IMR-90 (cell line): ENCODE data around the gene FAM118A. TPM values are rescaled to one million over a fixed set of nuclear protein-coding genes. Genes with fewer than 3 reads are reported as not detected.

Experiments
- ATAC-seq: fragments of 200-7000 bp; cut with Tn5 transposase; 2 replicates; pipeline ENCODE4 v1.9.1; 2020; ENCODE audit warnings: low read depth, mild to moderate bottlenecking, moderate library complexity
- BruUV-seq: library from RNA; stranded (reverse); fragments of 400-500 nt; replicated peaks from 2 replicates; lab custom pipeline; 2021; lab: Mats Ljungman, UMichigan
- CTCF ChIA-PET: fragments of 300-600 bp; formaldehyde crosslinking; extraction: SDS; loops from one replicate; lab custom pipeline; 2021; ENCODE audit warnings: antibody characterized with exemption; lab: Yijun Ruan, JAX
- POLR2A ChIA-PET: fragments of 300-600 bp; sonication (Branson Sonifier 250); formaldehyde crosslinking; loops from one replicate; lab custom pipeline; 2022; ENCODE audit warnings: antibody characterized with exemption; ENCODE audit not compliant: unreplicated experiment; lab: Charles Lee
- DNase-seq: peaks from one replicate; pipeline ENCODE4 v3.0.0; 2013
- H2AFZ ChIP-seq: replicated peaks from 2 replicates; pipeline ENCODE3; 2013; ENCODE audit warnings: low read length, mild to moderate bottlenecking; ENCODE audit not compliant: poor library complexity
- H2AK5ac ChIP-seq: 2 replicates; pipeline ENCODE4 v1.6.1; 2013; ENCODE audit warnings: low read depth, low read length, inconsistent platforms
- H2AK9ac ChIP-seq: replicated peaks from 2 replicates; pipeline ENCODE3; 2013; ENCODE audit warnings: mild to moderate bottlenecking, low read depth, low read length, moderate library complexity; ENCODE audit not compliant: poor library complexity
- H2BK120ac ChIP-seq: 2 replicates; pipeline ENCODE4 v1.6.1; 2013; ENCODE audit warnings: low read depth, low read length, inconsistent platforms
- H2BK15ac ChIP-seq: 3 replicates; pipeline ENCODE4 v1.6.1; 2013; ENCODE audit warnings: low read depth, low read length, inconsistent platforms
- H2BK20ac ChIP-seq: 2 replicates; pipeline ENCODE4 v1.6.1; 2013; ENCODE audit warnings: low read depth, mild to moderate bottlenecking, inconsistent platforms, low read length, moderate library complexity
- H2BK5ac ChIP-seq: 2 replicates; pipeline ENCODE4 v1.6.1; 2013; ENCODE audit warnings: mild to moderate bottlenecking, low read depth, low read length, inconsistent platforms; ENCODE audit not compliant: poor library complexity, severe bottlenecking
- H3K14ac ChIP-seq: replicated peaks from 2 replicates; pipeline ENCODE4 v1.6.1; 2013; ENCODE audit warnings: low read depth, low read length, inconsistent platforms
- H3K18ac ChIP-seq: 2 replicates; pipeline ENCODE4 v1.6.1; 2013; ENCODE audit warnings: low read depth, low read length, control low read depth
- H3K23ac ChIP-seq: 2 replicates; pipeline ENCODE4 v1.6.1; 2013; ENCODE audit warnings: low read depth, low read length, inconsistent platforms
- H3K27ac ChIP-seq: 2 replicates; pipeline ENCODE4 v1.5.1; 2013; ENCODE audit warnings: mild to moderate bottlenecking, control low read depth, low read length; ENCODE audit not compliant: insufficient read depth
- H3K27me3 ChIP-seq: 2 replicates; pipeline ENCODE4 v1.6.1; 2013; ENCODE audit warnings: low read length; ENCODE audit not compliant: control insufficient read depth, insufficient read depth
- H3K36me3 ChIP-seq: 2 replicates; pipeline ENCODE4 v1.6.1; 2013; ENCODE audit warnings: low read length, mixed read lengths; ENCODE audit not compliant: control insufficient read depth, insufficient read depth
- H3K4ac ChIP-seq: 2 replicates; pipeline ENCODE4 v1.6.1; 2013; ENCODE audit warnings: low read depth, low read length, inconsistent platforms
- H3K4me1 ChIP-seq: 2 replicates; pipeline ENCODE4 v1.6.1; 2013; ENCODE audit warnings: low read length, mixed read lengths; ENCODE audit not compliant: control insufficient read depth, insufficient read depth
- H3K4me2 ChIP-seq: 2 replicates; pipeline ENCODE4 v1.6.1; 2013; ENCODE audit warnings: low read depth, mild to moderate bottlenecking, control low read depth, low read length, moderate library complexity
- H3K4me3 ChIP-seq: 2 replicates; pipeline ENCODE4 v1.5.1; 2013; ENCODE audit warnings: low read depth, mild to moderate bottlenecking, control low read depth, low read length, moderate library complexity; ENCODE audit not compliant: insufficient read depth
- H3K56ac ChIP-seq: 2 replicates; pipeline ENCODE4 v1.6.1; 2013; ENCODE audit warnings: low read length, inconsistent platforms; ENCODE audit not compliant: insufficient read depth; ENCODE audit errors: extremely low read depth
- H3K79me1 ChIP-seq, 2 experiments: 2 replicates each; pipeline ENCODE4 v1.6.1; 2013; ENCODE audit warnings: low read length in 2 of 2, inconsistent platforms in 1 of 2, low read depth in 1 of 2
- H3K9ac ChIP-seq: 2 replicates; pipeline ENCODE4 v1.6.1; 2013; ENCODE audit warnings: low read depth, low read length, control low read depth
- H3K9me1 ChIP-seq: 2 replicates; pipeline ENCODE4 v1.6.1; 2013; ENCODE audit warnings: low read length, inconsistent platforms; ENCODE audit not compliant: insufficient read depth
- H3K9me3 ChIP-seq: 2 replicates; pipeline ENCODE4 v1.6.1; 2013; ENCODE audit warnings: low read length; ENCODE audit not compliant: control insufficient read depth, insufficient read depth
- H4K20me1 ChIP-seq: 2 replicates; pipeline ENCODE4 v1.6.1; 2013; ENCODE audit warnings: low read length, inconsistent platforms; ENCODE audit not compliant: insufficient read depth
- H4K5ac ChIP-seq: 2 replicates; pipeline ENCODE4 v1.6.1; 2013; ENCODE audit warnings: mild to moderate bottlenecking, low read depth, low read length, control low read depth
- H4K8ac ChIP-seq, 2 experiments: 2 replicates each; pipeline ENCODE4 v1.6.1; 2013; ENCODE audit warnings: low read depth in 2 of 2, low read length in 2 of 2, control low read depth in 1 of 2, inconsistent platforms in 1 of 2
- H4K91ac ChIP-seq: 2 replicates; pipeline ENCODE4 v1.6.1; 2013; ENCODE audit warnings: low read depth, low read length, inconsistent platforms; ENCODE audit not compliant: insufficient read depth
- CHD1 ChIP-seq: IDR thresholded peaks from 2 replicates; pipeline ENCODE4 v1.6.1; 2012; ENCODE audit warnings: low read depth, low read length, improper control_type of control experiment
- FOS ChIP-seq: fragments of 150-350 bp; IDR thresholded peaks from 2 replicates; pipeline ENCODE4 v1.6.1; 2016; ENCODE audit warnings: low read depth, low read length
- MAFK ChIP-seq: IDR thresholded peaks from 2 replicates; pipeline ENCODE4 v1.6.1; 2012; ENCODE audit warnings: low read depth, low read length, improper control_type of control experiment
- MAZ ChIP-seq: IDR thresholded peaks from 2 replicates; pipeline ENCODE4 v1.6.1; 2012; ENCODE audit warnings: low read depth, mild to moderate bottlenecking, low read length, improper control_type of control experiment, moderate library complexity, borderline replicate concordance
- MXI1 ChIP-seq: IDR thresholded peaks from 2 replicates; pipeline ENCODE4 v1.6.1; 2012; ENCODE audit warnings: low read depth, mild to moderate bottlenecking, low read length, moderate library complexity, borderline replicate concordance
- NFE2L2 ChIP-seq: fragments of 150-350 bp; IDR thresholded peaks from 2 replicates; pipeline ENCODE4 v1.6.1; 2016; ENCODE audit warnings: low read depth, mild to moderate bottlenecking, low read length
- POLR2A ChIP-seq: IDR thresholded peaks from 2 replicates; pipeline ENCODE4 v1.6.1; 2012; ENCODE audit warnings: mild to moderate bottlenecking, low read depth, low read length
- RCOR1 ChIP-seq: IDR thresholded peaks from 2 replicates; pipeline ENCODE4 v1.6.1; 2012; ENCODE audit warnings: mild to moderate bottlenecking, low read length, improper control_type of control experiment; ENCODE audit not compliant: insufficient replicate concordance
- WGBS, 2 experiments: methylation state at CpG; one replicate each; pipeline versions ENCODE4 v1.1.5 to v1.1.7; 2013; ENCODE audit warnings: missing lambda C conversion rate in 2 of 2; ENCODE audit not compliant: insufficient read length in 1 of 2; ENCODE audit errors: extremely low coverage in 2 of 2; 5-methylcytosine and 5-hydroxymethylcytosine counted together
- dilution Hi-C: fragments of 300-500 bp; cut with HindIII; formaldehyde crosslinking; loops from one replicate; pipeline ENCODE4 v1.14.3; 2018; ENCODE audit warnings: low sequenced_read_pairs; ENCODE audit not compliant: unreplicated experiment
- in situ Hi-C: fragments of 300-500 bp; cut with MboI; formaldehyde crosslinking; loops from 3 replicates; pipeline ENCODE4 v1.14.3; 2019; ENCODE audit warnings: low sequenced_read_pairs, inconsistent platforms, mixed read lengths
- intact Hi-C: fragments of 100-400 bp; cut with micrococcal nuclease; formaldehyde crosslinking; loops from 2 replicates; pipeline ENCODE4 v1.10.0; 2022
- polyA plus RNA-seq, 3 experiments: library from polyadenylated mRNA; depleted of rRNA; stranded (reverse); fragments of >200 nt; gene quantifications; 2 replicates each; pipeline ENCODE4 v1.2.3, GENCODE V29; 2012; ENCODE audit warnings: low replicate concordance in 1 of 3
- total RNA-seq: library from RNA; depleted of rRNA; stranded (reverse); fragments of >200 nt; gene quantifications from 2 replicates; pipeline ENCODE4 v1.2.3, GENCODE V29; 2012
- TF ChIP-seq, protein P1 (sequence below): conservative IDR thresholded peaks from 2 replicates; pipeline ENCODE4 v1.5.1; 2012; ENCODE audit warnings: mild to moderate bottlenecking, low read depth, low read length, improper control_type of control experiment
- TF ChIP-seq, protein P2 (sequence below): fragments of 150-350 bp; IDR thresholded peaks from 2 replicates; pipeline ENCODE4 v1.6.1; 2017; ENCODE audit warnings: mild to moderate bottlenecking, antibody characterized with exemption, low read length, low read depth

The FAM118A gene
- total and polyA plus RNA-seq, 2 of the 4 experiments (the other 2 are of a cell fraction) = 20.6 to 95.6 TPM

DNA sequence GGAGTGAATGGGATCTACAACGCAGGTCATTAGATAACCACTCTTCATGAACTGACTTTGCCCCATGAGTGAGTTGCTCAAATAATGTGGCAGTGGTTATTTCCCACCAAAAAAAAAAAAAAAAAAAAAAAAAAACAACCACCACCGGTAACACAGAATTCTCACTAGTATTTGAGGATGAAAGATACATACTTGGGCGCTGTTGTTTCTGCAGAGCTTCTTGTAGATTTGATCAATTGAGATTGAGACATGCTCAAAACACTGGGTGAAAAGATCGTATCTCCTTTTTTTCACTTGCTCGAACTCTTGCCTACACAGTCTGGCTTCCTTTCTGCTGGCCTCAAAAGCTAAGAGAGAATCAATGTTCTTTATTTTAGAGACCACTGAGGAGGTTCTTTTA is 44.1 kb downstream of the FAM118A start:
- TF ChIP-seq MAZ (no peak), POLR2A (no peak), NFE2L2 (no peak), FOS (no peak), RCOR1 (no peak), CHD1 (no peak), MAFK (no peak), MXI1 (no peak)
- TF ChIP-seq, protein P1, sequence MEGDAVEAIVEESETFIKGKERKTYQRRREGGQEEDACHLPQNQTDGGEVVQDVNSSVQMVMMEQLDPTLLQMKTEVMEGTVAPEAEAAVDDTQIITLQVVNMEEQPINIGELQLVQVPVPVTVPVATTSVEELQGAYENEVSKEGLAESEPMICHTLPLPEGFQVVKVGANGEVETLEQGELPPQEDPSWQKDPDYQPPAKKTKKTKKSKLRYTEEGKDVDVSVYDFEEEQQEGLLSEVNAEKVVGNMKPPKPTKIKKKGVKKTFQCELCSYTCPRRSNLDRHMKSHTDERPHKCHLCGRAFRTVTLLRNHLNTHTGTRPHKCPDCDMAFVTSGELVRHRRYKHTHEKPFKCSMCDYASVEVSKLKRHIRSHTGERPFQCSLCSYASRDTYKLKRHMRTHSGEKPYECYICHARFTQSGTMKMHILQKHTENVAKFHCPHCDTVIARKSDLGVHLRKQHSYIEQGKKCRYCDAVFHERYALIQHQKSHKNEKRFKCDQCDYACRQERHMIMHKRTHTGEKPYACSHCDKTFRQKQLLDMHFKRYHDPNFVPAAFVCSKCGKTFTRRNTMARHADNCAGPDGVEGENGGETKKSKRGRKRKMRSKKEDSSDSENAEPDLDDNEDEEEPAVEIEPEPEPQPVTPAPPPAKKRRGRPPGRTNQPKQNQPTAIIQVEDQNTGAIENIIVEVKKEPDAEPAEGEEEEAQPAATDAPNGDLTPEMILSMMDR = no peak
- TF ChIP-seq, protein P2, sequence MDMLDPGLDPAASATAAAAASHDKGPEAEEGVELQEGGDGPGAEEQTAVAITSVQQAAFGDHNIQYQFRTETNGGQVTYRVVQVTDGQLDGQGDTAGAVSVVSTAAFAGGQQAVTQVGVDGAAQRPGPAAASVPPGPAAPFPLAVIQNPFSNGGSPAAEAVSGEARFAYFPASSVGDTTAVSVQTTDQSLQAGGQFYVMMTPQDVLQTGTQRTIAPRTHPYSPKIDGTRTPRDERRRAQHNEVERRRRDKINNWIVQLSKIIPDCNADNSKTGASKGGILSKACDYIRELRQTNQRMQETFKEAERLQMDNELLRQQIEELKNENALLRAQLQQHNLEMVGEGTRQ = no peak
- POLR2A ChIA-PET = no interaction called here
- BruUV-seq = no TSS peak
- Histone ChIP-seq H3K9me3 (no peaks in the 10 kb centered on the region), H3K9me1 (peaks cover 4% of the 10 kb centered on the region; the same call in 1 of the 2 replicates), H2AK5ac (no peak overlapping the region), H3K56ac (no peak overlapping the region), H3K36me3 (no peaks in the 10 kb centered on the region), H4K20me1 (no peaks in the 10 kb centered on the region), H2BK20ac (no peak overlapping the region), H2BK15ac (no peak overlapping the region), H3K4ac (no peak overlapping the region), H4K5ac (no peak overlapping the region), H2BK120ac (no peak overlapping the region), H3K18ac (no peak overlapping the region), H2AK9ac (no peak overlapping the region), H3K27me3 (no peaks in the 10 kb centered on the region), H3K14ac (no peak overlapping the region), H3K79me1 (no peaks in the 10 kb centered on the region), H3K9ac (no peak overlapping the region), H4K91ac (no peak overlapping the region), H4K8ac (no peak overlapping the region), H2BK5ac (no peak overlapping the region), H2AFZ (no peak overlapping the region), H3K4me3 (no peak overlapping the region), H3K4me2 (no peak overlapping the region), H3K27ac (no peak overlapping the region), H3K23ac (no peak overlapping the region), H3K4me1 (no peaks in the 10 kb centered on the region)
- DNase-seq (no peak), ATAC-seq (no peak)
- WGBS, 2 experiments = no CpG with 5 or more reads among the region's 5 CpGs
- intact Hi-C loops = no loop called here
- CTCF ChIA-PET = no interaction called here
- in situ Hi-C loops = no loop called here
- dilution Hi-C loops = no loop called here
